ENCODE measurements around the gene IQCM.
"Not testable (repeated sequence)": the region's sequence is repeated elsewhere in the genome, so short reads cannot be mapped to it uniquely, and the experiment has no call there.

Gene IQCM

GRCh38 chr4:149584722-149585121, 230.9 kb downstream of the IQCM start:
- no peak for DNase-seq

GRCh38 chr4:149574971-149575370, 240.7 kb downstream of the IQCM start:
- DNase-seq, result no peak

GRCh38 chr4:149572716-149573115, 242.9 kb downstream of the IQCM start:
- no peak for DNase-seq

- no peak for DNase-seq
Measured at GRCh38 chr4:149555799-149556198, 259.8 kb downstream of the IQCM start.

- no peak for DNase-seq
Measured at GRCh38 chr4:149555146-149555545, 260.5 kb downstream of the IQCM start.

- no peak for DNase-seq
Measured at GRCh38 chr4:149553959-149554520, 261.6 kb downstream of the IQCM start.

- DNase-seq, result no peak
Measured at GRCh38 chr4:149552601-149553000, 263.0 kb downstream of the IQCM start.

- DNase-seq, result peak in 4 of 58 donors; percentile 0 to 1 (median 0)
Measured at GRCh38 chr4:149549911-149550310, 265.7 kb downstream of the IQCM start.

- no peak for DNase-seq
Measured at GRCh38 chr4:149534779-149535178, 280.9 kb downstream of the IQCM start.

GRCh38 chr4:149531861-149532260, 283.8 kb downstream of the IQCM start:
- DNase-seq, result no peak

GRCh38 chr4:149523039-149523438, 292.6 kb downstream of the IQCM start:
- DNase-seq, result no peak

- DNase-seq, result peak in 6 of 58 donors; percentile 1 to 19 (median 15)
Measured at GRCh38 chr4:149521611-149522425, 293.8 kb downstream of the IQCM start.

- no peak for DNase-seq
Measured at GRCh38 chr4:149518471-149518870, 297.2 kb downstream of the IQCM start.

GRCh38 chr4:149513081-149513480, 302.6 kb downstream of the IQCM start:
- no peak for DNase-seq

- DNase-seq, result no peak
Measured at GRCh38 chr4:149512501-149512900, 303.1 kb downstream of the IQCM start.

GRCh38 chr4:149511558-149512298, 303.9 kb downstream of the IQCM start:
- DNase-seq, result no peak

GRCh38 chr4:149507309-149507708, 308.3 kb downstream of the IQCM start:
- not testable (repeated sequence) for DNase-seq

- DNase-seq, result no peak
Measured at GRCh38 chr4:149500806-149501205, 314.8 kb downstream of the IQCM start.

GRCh38 chr4:149499726-149500125, 315.9 kb downstream of the IQCM start:
- DNase-seq, result no peak

GRCh38 chr4:149498246-149498645, 317.4 kb downstream of the IQCM start:
- DNase-seq, result no peak

- DNase-seq, result no peak
Measured at GRCh38 chr4:149493492-149493891, 322.2 kb downstream of the IQCM start.

- DNase-seq, result no peak
Measured at GRCh38 chr4:149489321-149489720, 326.3 kb downstream of the IQCM start.

Measured in anterior cingulate cortex (tissue), 58 donors.